Fibroblast of lung (primary cell): ENCODE measurements around the gene SSH2. TPM values are rescaled to one million over a fixed set of nuclear protein-coding genes. Genes with fewer than 3 reads are reported as not detected.

ENCODE experiments used
- DNase-seq, 2 donors: peaks; one replicate each; pipeline versions ENCODE4 v3.0.0 to v3.0.0-alpha.2; 2010; ENCODE audit warnings: low read depth in 2 of 2
- H2AFZ ChIP-seq: 2 replicates; pipeline ENCODE4 v1.5.1; 2012; ENCODE audit warnings: low read length, control low read depth, inconsistent platforms
- H3K27ac ChIP-seq: 2 replicates; pipeline ENCODE4 v1.5.1; 2011; ENCODE audit warnings: low read length, control low read depth; ENCODE audit not compliant: insufficient read depth
- H3K27me3 ChIP-seq: 2 replicates; pipeline ENCODE4 v1.5.1; 2011; ENCODE audit warnings: mild to moderate bottlenecking, low read length; ENCODE audit not compliant: control insufficient read depth, insufficient read depth
- H3K36me3 ChIP-seq: 2 replicates; pipeline ENCODE4 v1.5.1; 2011; ENCODE audit warnings: low read length; ENCODE audit not compliant: control insufficient read depth, insufficient read depth
- H3K4me1 ChIP-seq: 2 replicates; pipeline ENCODE4 v1.5.1; 2011; ENCODE audit warnings: low read length; ENCODE audit not compliant: control insufficient read depth, insufficient read depth; ENCODE audit errors: extremely low read depth
- H3K4me2 ChIP-seq: 2 replicates; pipeline ENCODE4 v1.5.1; 2011; ENCODE audit warnings: low read length, control low read depth; ENCODE audit not compliant: insufficient read depth; ENCODE audit errors: extremely low read depth
- H3K4me3 ChIP-seq, 4 experiments: fragments of 200-600 bp in 1 of 4; sonication (generic) in 1 of 4; replicated peaks in 1 of 4; 2 replicates each; pipeline ENCODE4 v1.5.1; 2011 to 2016; ENCODE audit warnings: low read length in 4 of 4, low read depth in 3 of 4, mild to moderate bottlenecking in 3 of 4, control low read depth in 2 of 4, inconsistent platforms in 1 of 4, mixed read lengths in 1 of 4; ENCODE audit not compliant: insufficient read depth in 1 of 4; ENCODE audit errors: control extremely low read depth in 1 of 4
- H3K79me2 ChIP-seq: 2 replicates; pipeline ENCODE4 v1.5.1; 2012; ENCODE audit warnings: mild to moderate bottlenecking, low read length, inconsistent platforms; ENCODE audit not compliant: control insufficient read depth, insufficient read depth
- H3K9ac ChIP-seq: 2 replicates; pipeline ENCODE4 v1.5.1; 2011; ENCODE audit warnings: mild to moderate bottlenecking, low read length, control low read depth; ENCODE audit not compliant: insufficient read depth
- H3K9me3 ChIP-seq: 2 replicates; pipeline ENCODE4 v1.5.1; 2012; ENCODE audit warnings: low read depth, low read length; ENCODE audit not compliant: control insufficient read depth, insufficient read depth
- H4K20me1 ChIP-seq: 2 replicates; pipeline ENCODE4 v1.5.1; 2011; ENCODE audit warnings: low read length; ENCODE audit not compliant: control insufficient read depth, insufficient read depth; ENCODE audit errors: extremely low read depth
- CTCF ChIP-seq, 2 donors: IDR thresholded peaks in 1 of 2; conservative IDR thresholded peaks in 1 of 2; 1 replicate in 1 of 2; 2 replicates in 1 of 2; pipeline ENCODE4 v1.5.1; 2011 to 2012; ENCODE audit warnings: low read length in 2 of 2, control low read depth in 1 of 2, inconsistent platforms in 1 of 2, low read depth in 1 of 2, mild to moderate bottlenecking in 1 of 2
- EZH2 ChIP-seq: IDR thresholded peaks from 2 replicates; pipeline ENCODE4 v1.5.1; 2012; ENCODE audit warnings: low read length, control low read depth, mild to moderate bottlenecking; ENCODE audit errors: missing control alignments
- polyA plus RNA-seq, 2 donors: library from polyadenylated mRNA; depleted of rRNA in 1 of 2; stranded (reverse) in 1 of 2; unstranded in 1 of 2; fragments of >200 nt; gene quantifications; 2 replicates each; pipeline ENCODE4 v1.2.1, GENCODE V29; 2011 to 2012; ENCODE audit warnings: missing spikeins in 1 of 2
- total RNA-seq: library from RNA; depleted of rRNA; stranded (reverse); fragments of >200 nt; gene quantifications from 2 replicates; pipeline ENCODE4 v1.2.1, GENCODE V29; 2014

Gene SSH2
- total and polyA plus RNA-seq, 2 donors (not counting 1 experiment from before 2014, with no cell fraction given) = 21.0 to 30.2 TPM

- TF ChIP-seq EZH2 (no peak), CTCF (conservative IDR thresholded peaks at IDR 0.05 in 1 of 2, IDR thresholded peaks at IDR 0.05 in 1 of 2; ENCODE audit: low read depth in 1 of 2, low read length in 2 of 2) (no peak)
- Histone ChIP-seq H3K9ac (no peak overlapping the region), H4K20me1 (no peaks in the 10 kb centered on the region), H3K36me3 (no peaks in the 10 kb centered on the region), H3K27me3 (no peaks in the 10 kb centered on the region), H3K27ac (no peak overlapping the region), H3K4me2 (no peak overlapping the region), H3K79me2 (no peaks in the 10 kb centered on the region), H3K4me3 (no peak overlapping the region), H3K9me3 (no peaks in the 10 kb centered on the region), H2AFZ (no peak overlapping the region), H3K4me1 (peaks cover 6% of the 10 kb centered on the region)
- DNase-seq = no peak
Measured at GRCh38 chr17:29694918-29695563, 235.0 kb downstream of the SSH2 start.

GRCh38 chr17:29693751-29694150 is 236.3 kb downstream of the SSH2 start:
- Histone ChIP-seq H3K9me3 (no peaks in the 10 kb centered on the region), H4K20me1 (no peaks in the 10 kb centered on the region), H3K4me1 (peaks cover 6% of the 10 kb centered on the region), H3K36me3 (no peaks in the 10 kb centered on the region), H3K79me2 (no peaks in the 10 kb centered on the region), H3K27ac (no peak overlapping the region), H3K27me3 (no peaks in the 10 kb centered on the region), H3K4me2 (no peak overlapping the region), H3K4me3 (no peak overlapping the region), H3K9ac (no peak overlapping the region), H2AFZ (no peak overlapping the region)
- no peak for DNase-seq
- TF ChIP-seq EZH2 (no peak), CTCF (conservative IDR thresholded peaks at IDR 0.05 in 1 of 2, IDR thresholded peaks at IDR 0.05 in 1 of 2; ENCODE audit: low read depth in 1 of 2, low read length in 2 of 2) (no peak)

- no peak overlapping the region for H3K4me2 ChIP-seq
- H3K4me3 ChIP-seq = no peak overlapping the region
- no peaks in the 10 kb centered on the region for H3K79me2 ChIP-seq
- H3K9ac ChIP-seq = no peak overlapping the region
- no peak overlapping the region for H2AFZ ChIP-seq
- no peaks in the 10 kb centered on the region for H3K27me3 ChIP-seq
- no peaks in the 10 kb centered on the region for H4K20me1 ChIP-seq
- H3K36me3 ChIP-seq = no peaks in the 10 kb centered on the region
- no peak overlapping the region for H3K27ac ChIP-seq
- TF ChIP-seq EZH2 = no peak
- TF ChIP-seq CTCF (conservative IDR thresholded peaks at IDR 0.05 in 1 of 2, IDR thresholded peaks at IDR 0.05 in 1 of 2; ENCODE audit: low read depth in 1 of 2, low read length in 2 of 2) = no peak
- no peaks in the 10 kb centered on the region for H3K9me3 ChIP-seq
- DNase-seq = no peak
- H3K4me1 ChIP-seq = peaks cover 3% of the 10 kb centered on the region
Measured at GRCh38 chr17:29687596-29687995, 242.4 kb downstream of the SSH2 start.
